HG03521 (cell line): ENCODE data around the gene ACTA2.
A peak's percentile ranks its signal among the peaks of the same experiment; 100 is the strongest.

Experiments
- ATAC-seq: cut with Tn5 transposase; IDR thresholded peaks from one replicate; pipeline ENCODE4 v1.9.1; 2021; ENCODE audit warnings: mild to moderate bottlenecking, moderate library complexity; ENCODE audit not compliant: unreplicated experiment

ACTA2 gene

GRCh38 chr10:88920986-88921593 lies 31.5 kb downstream of the ACTA2 start:
- no peak for ATAC-seq

- no peak for ATAC-seq
Measured at GRCh38 chr10:88920198-88920597, 32.4 kb downstream of the ACTA2 start.

- no peak for ATAC-seq
Measured at GRCh38 chr10:88919041-88919440, 33.5 kb downstream of the ACTA2 start.

- no peak for ATAC-seq
Measured at GRCh38 chr10:88918191-88918905, 34.2 kb downstream of the ACTA2 start.

GRCh38 chr10:88916986-88917385 lies 35.6 kb downstream of the ACTA2 start:
- ATAC-seq: no peak

GRCh38 chr10:88916231-88916630 lies 36.3 kb downstream of the ACTA2 start:
- no peak for ATAC-seq

GRCh38 chr10:88915781-88916180 lies 36.8 kb downstream of the ACTA2 start:
- ATAC-seq: no peak

- ATAC-seq: no peak
Measured at GRCh38 chr10:88913788-88914187, 38.8 kb downstream of the ACTA2 start.

- ATAC-seq: no peak
Measured at GRCh38 chr10:88913127-88913526, 39.4 kb downstream of the ACTA2 start.

GRCh38 chr10:88911851-88912250 lies 40.7 kb downstream of the ACTA2 start:
- no peak for ATAC-seq

GRCh38 chr10:88911116-88911515 lies 41.5 kb downstream of the ACTA2 start:
- no peak for ATAC-seq

GRCh38 chr10:88908194-88908593 lies 44.4 kb downstream of the ACTA2 start:
- no peak for ATAC-seq

GRCh38 chr10:88906921-88907320 lies 45.7 kb downstream of the ACTA2 start:
- ATAC-seq: no peak

GRCh38 chr10:88903715-88904114 lies 48.9 kb downstream of the ACTA2 start:
- no peak for ATAC-seq

- ATAC-seq: peak; percentile 39
Measured at GRCh38 chr10:88901984-88902789, 50.4 kb downstream of the ACTA2 start.

GRCh38 chr10:88901206-88901983 lies 51.2 kb downstream of the ACTA2 start:
- peak; percentile 79 for ATAC-seq

- ATAC-seq: no peak
Measured at GRCh38 chr10:88899886-88900285, 52.7 kb downstream of the ACTA2 start.

- ATAC-seq: no peak
Measured at GRCh38 chr10:88898727-88899126, 53.8 kb downstream of the ACTA2 start.

GRCh38 chr10:88896994-88897853 lies 55.3 kb downstream of the ACTA2 start:
- no peak for ATAC-seq

- no peak for ATAC-seq
Measured at GRCh38 chr10:88896372-88896993, 56.1 kb downstream of the ACTA2 start.
